GM19025 (cell line): ENCODE data around the gene SSNA1.

Source experiments
- ATAC-seq: cut with Tn5 transposase; IDR thresholded peaks from one replicate; pipeline ENCODE4 v1.9.1; 2021; ENCODE audit warnings: mild to moderate bottlenecking, low read depth, moderate library complexity; ENCODE audit not compliant: unreplicated experiment

Gene SSNA1

DNA sequence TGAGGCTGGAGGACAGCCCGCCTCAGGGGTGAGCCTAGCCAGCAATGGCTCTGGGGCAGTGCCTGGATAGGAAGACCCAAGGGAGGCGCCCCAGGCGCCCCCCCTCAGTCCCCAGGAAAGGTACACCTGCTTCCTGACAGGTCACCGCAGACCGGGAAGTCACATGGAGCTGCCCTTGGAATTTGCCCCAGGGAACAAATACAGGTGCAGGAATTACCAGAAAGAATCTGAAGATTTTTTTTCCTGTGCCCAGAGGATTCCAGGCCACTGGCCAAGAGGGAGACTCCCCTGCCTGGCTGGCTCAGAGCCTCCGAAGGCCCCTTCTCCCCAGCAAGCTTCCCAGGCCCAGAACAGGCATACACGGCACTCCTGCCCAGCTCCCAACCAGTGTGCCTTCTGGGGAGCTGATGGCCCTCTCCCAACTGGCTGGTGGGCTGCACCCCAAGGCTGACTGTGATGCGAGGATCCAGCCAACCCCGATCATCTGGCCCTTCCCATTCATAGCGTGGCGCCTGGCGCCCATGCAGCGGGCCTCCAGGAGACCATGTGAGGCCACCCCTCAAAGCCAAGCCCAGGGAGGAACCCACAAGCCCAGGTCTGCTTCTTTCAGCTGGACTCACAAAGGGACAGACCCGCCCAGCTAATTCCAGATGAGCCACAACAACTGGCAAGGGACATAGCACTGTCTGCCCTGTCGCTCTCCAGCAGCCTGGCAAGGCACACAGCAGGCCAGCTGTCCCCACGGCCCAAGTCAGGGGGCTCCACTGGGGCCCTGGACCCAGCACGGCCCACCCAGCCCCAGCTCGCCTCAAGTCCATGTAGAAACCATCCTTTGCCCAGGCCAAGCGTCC lies 9.8 kb downstream of the SSNA1 start:
- ATAC-seq = no peak

DNA sequence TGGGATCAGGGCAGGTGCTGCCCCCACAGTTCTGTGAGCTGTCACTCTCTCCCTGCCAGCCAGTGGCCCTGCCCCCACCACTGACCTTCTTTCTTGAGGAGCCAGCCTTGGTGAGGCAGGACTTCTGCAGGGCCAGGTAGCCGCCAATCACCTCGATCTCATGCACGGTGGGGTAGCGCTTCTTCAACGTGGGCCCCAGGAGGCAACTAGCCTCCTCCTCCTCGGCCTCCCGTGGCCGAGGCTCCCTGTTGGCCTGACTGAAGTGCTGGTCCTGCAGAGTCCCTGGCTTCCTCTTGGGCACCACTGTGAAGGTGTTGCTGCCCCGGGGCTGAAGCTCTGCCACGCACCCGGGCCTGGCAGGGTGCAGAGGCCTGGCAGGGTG lies 10.4 kb downstream of the SSNA1 start:
- no peak for ATAC-seq

DNA sequence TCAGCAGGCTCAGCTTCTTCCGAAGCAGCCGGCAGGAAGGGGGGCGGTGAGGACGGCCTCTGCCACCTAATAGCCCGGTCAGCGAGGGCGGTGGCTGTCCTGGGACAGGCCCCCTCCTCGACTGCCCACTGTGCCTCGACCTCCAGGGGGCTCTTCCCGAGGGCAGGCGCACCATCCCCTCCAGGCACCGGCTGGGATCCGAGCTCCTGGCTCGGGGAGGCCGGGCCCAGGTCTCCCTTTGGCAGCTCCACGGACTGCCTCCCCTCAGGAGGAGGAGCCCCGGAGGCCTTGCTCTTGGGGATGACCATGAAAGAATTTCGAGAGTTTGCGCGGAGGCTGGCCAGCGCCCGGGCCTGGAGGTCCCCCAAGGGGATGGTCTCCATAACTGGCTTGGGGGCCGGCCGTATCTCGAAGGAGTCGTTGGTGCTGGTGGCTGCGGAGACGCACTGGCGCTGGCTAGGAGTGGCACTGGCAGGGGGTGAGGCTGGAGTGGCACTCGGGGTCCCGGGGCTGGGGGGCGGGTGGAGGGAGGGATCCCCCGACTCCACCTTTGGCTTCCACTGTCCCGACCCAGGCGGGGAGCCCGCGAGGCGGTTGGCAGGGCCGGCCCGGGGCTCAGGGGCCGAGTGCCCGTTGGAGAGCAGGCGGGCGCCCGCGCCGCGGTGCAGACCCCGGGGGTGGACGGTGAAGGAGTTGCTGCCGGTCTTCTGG lies 11.1 kb downstream of the SSNA1 start:
- ATAC-seq = no peak

DNA sequence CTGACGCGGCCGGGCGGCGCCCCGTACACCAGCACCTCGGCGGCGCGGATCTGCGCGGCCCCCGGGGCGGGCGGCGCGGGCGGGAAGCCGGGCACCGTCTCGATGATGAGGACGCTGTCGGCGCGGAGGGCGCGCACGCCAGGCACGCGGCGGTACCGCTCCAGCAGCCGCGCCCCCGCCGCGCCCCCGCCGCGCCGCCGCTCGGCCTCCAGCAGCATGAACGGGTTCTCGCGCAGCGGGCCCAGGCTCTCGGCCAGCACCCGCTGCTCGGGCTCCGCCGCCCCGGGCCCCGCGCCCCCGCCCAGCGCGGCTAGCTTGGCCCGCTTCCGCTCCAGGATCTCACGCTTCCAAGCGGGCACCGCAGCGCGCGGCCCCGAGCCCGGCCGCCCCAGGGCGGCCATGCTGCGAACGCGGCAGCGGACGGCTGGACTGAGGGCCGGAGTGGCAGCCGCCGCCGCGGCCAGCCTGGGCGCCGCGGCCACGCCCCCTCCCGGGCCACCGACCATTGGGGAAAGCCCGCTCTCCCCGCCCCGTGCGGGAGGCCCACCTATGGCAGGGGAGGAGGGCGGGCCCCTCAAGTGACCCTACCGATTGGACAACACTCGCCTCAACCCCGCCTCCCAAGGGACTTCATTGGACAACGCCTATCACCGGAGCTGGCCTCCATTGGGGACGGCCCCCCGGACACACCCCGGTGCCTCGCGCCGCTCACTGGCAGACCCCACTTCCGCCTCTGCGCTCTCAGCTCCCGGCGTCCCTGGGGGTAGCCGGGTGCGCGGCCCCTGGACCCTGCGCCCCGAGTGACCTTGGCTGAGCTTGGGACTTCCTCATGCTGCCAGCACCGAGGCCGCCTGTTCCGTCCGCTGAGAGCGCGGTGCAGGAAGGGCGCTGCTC lies 12.1 kb downstream of the SSNA1 start, which contains the start of gene TPRN:
Gene TPRN, minus strand, starts transcription at position 431 of the 894 bp plus-strand sequence. Its CDS starts 30 bp downstream, at position 401.
- peak; percentile 85 for ATAC-seq

DNA sequence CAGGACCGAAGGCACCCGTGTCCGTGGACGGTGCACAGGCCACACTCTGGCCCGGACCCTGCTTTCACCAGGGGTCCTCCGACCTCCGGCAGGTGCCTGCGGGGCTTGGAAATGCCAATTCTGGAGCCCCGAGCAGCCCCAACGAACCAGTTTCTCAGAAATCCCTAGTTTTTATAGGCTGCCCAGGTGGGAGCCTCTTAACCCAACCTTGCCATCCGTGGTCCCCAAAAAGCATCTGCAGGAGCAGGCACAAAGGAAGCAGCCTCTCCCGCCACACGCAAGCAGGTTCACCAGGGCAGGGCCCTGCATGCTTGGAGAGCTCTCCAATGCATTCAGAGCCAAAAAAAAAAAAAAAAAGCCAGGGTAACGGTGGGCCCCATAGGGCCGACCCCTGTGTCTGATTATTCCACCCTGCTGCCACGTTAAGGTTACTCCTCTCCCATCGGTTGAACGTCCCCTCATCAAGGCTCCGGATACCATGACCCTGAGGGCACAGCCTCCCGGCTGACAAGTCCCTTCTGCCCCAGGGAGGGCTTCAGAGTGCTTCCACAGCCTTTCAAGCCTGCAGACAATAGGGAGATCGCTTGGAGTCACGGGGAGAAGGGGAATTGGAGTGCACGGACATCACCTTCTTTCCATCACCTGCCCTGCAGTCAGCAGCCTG lies 12.9 kb downstream of the SSNA1 start:
- no peak for ATAC-seq

DNA sequence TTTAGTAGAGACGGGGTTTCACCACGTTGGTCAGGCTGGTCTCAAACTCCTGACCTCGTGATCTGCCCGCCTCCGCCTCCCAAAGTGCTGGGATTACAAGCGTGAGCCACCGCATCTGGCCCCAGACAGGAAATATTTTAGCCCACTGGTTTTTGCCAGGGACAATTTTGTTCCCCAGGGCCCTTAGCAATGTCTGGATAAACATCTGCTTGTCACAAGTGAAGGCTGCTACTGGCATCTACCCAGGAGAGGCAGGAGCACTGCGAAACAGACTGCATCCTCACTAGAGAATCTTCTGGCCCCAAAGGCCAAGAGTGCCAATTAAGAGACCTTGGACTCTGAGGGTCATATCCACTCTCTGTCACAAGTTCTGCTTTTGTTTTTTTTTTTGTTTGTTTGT lies 14.5 kb downstream of the SSNA1 start:
- ATAC-seq = no peak

DNA sequence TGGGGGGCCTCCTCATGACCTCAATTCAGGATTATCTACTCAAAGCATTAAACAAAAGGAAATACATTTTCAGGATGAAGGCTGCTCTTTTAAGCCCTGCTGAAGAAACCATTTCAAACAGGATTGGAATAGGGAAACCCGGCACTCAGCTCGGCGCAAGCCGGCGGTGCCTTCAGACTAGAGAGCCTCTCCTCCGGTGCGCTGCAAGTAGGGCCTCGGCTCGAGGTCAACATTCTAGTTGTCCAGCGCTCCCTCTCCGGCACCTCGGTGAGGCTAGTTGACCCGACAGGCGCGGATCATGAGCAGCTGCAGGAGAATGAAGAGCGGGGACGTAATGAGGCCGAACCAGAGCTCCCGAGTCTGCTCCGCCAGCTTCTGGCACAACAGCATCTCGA lies 16.3 kb downstream of the SSNA1 start:
- no peak for ATAC-seq

DNA sequence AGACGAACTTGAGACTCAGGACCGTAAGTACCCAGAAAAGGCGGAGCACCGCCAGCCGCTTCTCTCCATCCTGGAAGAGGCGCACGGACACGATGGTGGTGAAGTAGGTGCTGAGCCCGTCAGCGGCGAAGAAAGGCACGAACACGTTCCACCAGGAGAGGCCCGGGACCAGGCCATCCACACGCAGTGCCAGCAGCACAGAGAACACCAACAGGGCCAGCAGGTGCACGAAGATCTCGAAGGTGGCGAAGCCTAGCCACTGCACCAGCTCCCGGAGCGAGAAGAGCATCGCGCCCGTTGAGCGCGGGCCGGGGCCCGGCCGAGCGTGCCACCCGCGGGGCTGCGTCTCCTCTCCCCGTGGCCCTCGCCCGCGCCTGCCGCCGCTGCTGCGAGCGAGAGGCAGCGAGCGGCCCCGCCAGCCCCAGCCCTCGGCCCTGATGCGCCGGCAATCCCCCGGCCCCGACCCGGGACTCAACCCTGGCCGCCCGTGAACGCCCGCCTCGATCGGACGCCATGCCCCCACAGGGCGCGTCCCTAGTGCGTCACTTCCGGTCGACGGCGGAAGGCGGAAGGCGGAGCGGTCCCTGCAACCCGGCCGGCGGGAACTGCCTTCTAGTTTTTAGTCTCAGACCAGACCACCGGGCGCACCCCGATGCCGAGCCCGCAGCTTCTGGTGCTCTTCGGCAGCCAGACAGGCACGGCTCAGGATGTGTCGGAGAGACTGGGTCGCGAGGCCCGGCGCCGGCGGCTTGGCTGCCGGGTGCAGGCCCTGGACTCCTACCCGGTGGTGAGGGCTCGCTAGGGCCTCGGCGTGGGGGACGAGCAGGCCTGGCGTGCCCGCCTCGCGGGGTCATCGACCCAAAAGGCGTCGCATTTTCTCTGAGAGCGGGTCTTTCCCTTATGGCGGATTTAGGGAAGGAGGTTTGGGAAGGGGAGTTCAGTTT lies 16.9 kb downstream of the SSNA1 start, which contains the start of the genes NDOR1 and TMEM203:
Gene NDOR1, plus strand, starts transcription at position 575 of the 944 bp plus-strand sequence. Its CDS starts 78 bp downstream, at position 653.
Gene TMEM203, minus strand, starts transcription at position 523 of the 944 bp plus-strand sequence. Its CDS starts 234 bp downstream, at position 289.
- peak; percentile 38 for ATAC-seq

DNA sequence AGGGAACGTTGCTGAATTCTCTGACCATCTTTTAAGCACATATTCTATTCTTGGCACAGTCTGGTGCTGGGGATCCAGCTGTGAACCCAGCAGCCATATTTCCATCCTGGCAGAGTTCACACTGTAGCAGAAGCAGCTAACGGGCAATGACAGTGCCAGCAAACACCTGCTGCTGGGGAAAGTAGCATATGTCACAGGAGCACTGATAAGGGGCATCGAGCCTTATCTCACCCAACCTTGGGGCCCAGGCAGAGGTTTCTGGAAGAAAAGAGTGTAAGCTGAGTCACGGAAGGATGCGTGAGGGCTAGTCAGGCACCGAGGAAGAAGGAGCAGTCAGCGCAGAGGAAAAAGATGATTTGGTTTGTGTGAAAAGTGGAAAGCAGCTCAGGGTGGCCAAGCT lies 18.1 kb downstream of the SSNA1 start:
- no peak for ATAC-seq

DNA sequence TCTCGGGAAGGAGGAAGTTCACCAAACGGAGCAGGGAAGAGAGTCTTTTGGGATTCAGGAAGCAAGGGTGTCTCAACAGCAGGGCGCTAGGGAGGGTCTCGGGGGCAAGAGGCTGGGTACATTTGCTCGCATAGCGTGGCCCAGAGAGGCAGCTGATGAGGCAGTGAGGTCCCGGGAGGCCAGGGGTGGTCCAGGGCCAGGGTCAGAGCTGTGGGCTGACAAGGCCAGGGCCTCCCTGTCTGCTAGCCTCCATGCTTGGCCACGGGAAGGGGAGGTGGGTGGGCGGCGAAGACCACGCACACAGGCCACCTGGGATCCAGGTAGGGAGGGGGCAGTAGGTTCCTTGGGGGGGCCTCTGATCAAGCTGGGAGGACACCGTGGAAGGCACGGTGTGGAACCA lies 23.1 kb downstream of the SSNA1 start:
- ATAC-seq = no peak

DNA sequence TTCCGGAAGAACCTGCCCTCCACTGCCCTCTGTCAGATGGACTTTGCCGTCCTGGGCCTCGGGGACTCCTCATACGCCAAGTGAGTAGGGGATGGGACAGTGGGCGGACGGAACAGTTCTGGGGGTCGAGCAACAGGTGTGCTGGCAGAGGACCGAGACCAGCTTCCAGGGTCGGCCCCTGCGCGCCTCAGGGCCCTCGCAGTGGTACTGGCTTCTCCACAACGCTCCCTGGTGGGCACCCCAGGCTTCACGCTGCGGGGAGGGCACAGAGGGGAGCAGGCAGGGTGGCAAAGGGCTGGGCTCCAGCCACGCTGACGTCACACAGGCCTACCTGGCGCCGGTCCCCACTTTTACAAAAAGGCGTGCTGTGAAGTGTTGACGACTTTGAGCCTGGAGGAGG lies 24.0 kb downstream of the SSNA1 start:
- no peak for ATAC-seq

DNA sequence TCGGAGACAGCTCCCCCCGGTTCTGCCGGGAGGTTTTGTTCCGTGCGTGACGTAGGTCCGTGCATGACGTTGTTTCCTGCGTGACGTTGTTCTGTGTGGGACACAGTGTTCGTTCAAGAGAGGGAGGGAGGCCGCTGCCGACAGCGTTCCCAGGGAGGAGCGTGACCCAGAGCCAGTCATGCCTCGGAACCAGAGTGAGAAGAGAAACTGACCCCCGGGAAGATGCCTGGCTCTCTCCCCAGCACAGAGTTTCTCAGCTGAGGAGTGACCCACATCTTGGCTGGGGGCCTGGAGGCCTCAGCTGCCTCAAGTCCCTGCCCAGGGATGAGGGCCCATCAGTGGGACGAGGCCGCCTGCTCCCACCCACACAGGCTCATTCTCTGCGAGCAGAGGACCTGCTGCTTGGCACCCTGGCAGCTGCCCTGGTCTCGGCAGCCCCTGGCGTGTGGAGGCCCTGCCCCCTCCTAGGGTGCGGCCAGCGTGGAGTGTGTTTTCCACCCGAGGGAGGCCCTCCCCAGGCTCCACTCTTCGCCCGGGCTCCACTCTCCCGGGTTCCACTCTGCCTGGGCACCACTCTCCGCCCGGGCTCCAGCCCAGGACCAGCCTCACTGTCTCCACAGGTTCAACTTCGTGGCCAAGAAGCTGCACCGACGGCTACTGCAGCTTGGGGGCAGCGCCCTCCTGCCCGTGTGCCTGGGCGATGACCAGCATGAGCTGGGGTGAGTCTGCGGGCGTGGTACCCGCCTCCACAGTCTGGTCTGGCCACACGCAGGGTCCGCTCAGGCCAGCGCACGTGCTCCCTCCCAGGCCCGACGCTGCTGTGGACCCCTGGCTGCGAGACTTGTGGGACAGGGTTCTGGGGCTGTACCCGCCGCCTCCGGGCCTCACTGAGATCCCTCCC lies 24.9 kb downstream of the SSNA1 start:
- no peak for ATAC-seq

DNA sequence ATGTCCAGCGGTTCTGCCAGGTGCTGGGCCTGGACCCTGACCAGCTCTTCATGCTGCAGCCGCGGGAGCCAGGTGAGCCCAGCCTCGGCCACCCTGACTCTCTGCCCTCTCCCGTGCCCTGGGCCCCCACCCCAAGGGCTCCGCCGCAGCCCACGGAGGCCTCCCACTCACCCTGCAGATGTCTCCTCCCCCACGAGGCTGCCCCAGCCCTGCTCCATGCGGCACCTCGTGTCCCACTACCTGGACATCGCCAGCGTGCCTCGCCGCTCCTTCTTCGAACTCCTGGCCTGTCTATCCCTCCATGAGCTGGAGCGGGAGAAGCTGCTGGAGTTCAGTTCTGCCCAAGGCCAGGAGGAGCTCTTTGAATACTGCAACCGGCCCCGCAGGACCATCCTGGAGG lies 26.1 kb downstream of the SSNA1 start:
- ATAC-seq = no peak

DNA sequence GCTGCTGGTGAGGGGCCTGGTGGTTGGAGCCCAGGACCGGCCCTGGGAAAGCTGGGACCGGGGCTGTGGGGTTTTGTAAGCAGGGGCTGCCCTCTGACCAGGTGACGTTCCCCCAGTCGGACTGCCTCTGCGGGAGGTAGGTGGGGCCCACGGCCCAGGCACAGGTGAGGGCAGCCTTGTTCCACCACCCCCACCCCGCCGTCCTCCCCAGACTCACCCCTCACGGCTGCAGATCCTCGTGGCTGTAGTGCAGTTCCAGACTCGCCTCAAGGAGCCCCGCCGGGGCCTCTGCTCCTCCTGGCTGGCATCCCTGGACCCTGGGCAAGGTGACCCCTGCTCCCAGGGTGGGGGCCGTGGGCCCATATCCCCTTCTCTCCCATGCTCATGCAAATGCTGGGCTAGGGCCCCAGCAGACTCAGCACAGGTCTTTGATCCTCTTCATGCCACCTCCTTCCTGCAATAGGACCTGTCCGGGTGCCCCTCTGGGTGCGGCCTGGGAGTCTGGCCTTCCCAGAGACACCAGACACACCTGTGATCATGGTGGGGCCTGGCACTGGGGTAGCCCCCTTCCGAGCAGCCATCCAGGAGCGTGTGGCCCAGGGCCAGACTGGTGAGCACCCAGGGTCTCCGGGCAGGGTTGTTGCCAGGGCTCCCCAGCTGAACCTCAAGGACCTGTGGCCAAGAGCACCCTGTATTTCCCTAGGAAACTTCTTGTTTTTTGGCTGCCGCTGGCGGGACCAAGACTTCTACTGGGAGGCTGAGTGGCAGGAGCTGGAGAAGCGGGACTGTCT lies 26.9 kb downstream of the SSNA1 start:
- no peak for ATAC-seq

DNA sequence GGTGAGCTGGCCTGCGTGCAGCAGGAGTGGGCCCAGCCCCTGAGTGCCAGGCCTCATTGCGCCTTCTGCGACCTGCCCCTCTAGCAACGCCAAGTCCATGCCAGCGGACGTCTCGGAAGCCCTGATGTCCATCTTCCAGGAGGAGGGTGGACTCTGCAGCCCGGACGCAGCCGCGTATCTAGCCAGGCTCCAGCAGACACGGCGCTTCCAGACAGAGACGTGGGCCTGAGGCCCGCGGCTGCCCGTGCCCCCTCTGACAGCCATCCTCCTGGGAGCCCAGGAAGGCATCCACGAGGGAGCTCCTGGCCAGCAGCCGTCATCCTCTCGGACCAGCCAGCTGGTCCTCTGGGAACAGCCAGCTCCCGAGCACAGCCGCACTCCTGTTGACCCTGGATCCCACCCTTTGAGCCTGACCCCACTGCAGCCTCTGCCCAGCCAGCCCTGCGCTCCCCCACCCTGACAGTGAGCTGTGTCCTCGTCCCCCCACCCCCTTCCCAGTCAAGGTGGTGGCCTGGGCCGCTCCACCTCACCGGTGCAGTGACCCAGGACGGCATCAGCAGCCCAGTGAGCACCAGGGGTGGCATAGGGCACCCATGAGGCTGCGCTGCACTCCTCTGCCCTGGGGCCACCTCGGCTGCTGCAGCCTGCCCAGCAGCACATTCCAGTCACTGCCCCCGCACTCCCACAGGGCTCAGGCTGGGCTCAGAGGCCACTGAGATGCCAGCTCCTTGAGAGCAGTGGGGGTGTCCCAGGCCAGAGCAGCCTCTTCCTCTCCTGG lies 27.9 kb downstream of the SSNA1 start:
- ATAC-seq = no peak
